Endometrium (tissue), 2 donors: ENCODE measurements around the gene DHRS7B.

Source experiments
- FAIRE-seq: peaks from 2 replicates; lab custom pipeline; 2012; peaks lifted over from hg19 to GRCh38; lab: Jason Lieb, UNC
- donor health status: control.
- donor health status: control.

Gene DHRS7B

DNA sequence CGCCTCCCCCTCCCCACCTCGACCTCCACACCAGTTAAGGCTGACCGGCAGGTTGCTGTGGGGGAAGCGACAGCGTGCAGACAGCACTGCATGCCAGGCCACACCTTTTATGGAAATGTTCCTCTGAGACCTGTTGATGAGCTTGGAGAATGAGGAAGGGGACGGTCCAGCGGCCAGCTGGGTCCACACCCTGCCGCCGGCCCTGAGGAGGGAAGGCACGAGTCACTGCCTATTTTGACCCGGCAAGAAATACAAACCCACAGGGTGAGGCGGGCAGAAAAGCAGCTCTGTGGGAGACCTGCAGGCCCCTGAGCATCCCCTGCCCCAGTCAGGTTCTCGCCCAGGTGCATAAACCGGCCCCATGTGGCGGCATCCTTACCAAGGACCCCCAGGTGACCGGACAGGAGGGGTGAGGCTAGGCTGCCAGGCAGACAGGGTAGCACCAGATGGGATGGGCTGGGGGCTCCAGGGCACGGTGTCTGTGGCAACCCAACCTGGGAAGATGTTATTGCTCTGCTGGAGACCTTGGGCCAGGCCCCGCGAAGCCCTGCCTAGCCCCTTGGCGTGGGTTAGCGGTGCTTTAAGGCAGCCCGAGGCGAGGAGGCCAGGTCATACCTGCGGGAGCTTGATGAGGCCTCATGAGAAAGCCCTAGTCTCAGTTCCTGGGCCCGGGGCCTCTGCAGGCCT is 113.7 kb downstream of the DHRS7B start:
- no peak for FAIRE-seq
